Occipital lobe (tissue), 2 donors: ENCODE results near the gene POF1B. TPM values are rescaled to one million over a fixed set of nuclear protein-coding genes. Genes with fewer than 3 reads are reported as not detected.
A peak's percentile ranks its signal among the peaks of the same experiment; 100 is the strongest.

Experiments used
- DNase-seq: peaks from one replicate; lab custom pipeline; 2025; lab: John Stamatoyannopoulos, UW
- total RNA-seq: library from RNA; depleted of rRNA; stranded (reverse); fragments of >200 nt; gene quantifications from one replicate; pipeline ENCODE4 v1.2.3, GENCODE V29; 2014

POF1B gene
- total RNA-seq, 1 donor from 2014 or later = not detected

GRCh38 chrX:85243761-85244449 is 135.6 kb downstream of the POF1B start, which contains the start of the genes SATL1 and ZNF711:
TSS of gene SATL1 (minus strand) at chrX:85243779. CDS start at chrX:85108968, 134,811 bp downstream.
TSS of gene ZNF711 (plus strand) at chrX:85243991. CDS start at chrX:85247573, 3,582 bp downstream.
- peak; percentile 35 for DNase-seq

GRCh38 chrX:85243155-85243554 is 136.3 kb downstream of the POF1B start:
- DNase-seq = no peak

Other genes with a start within 250 kb of the POF1B start
- 1.2 TPM for gene SATL1, start 135.9 kb downstream of the POF1B start, total RNA-seq
- 127 TPM for gene ZNF711, start 135.7 kb downstream of the POF1B start, total RNA-seq